COLO829 (cell line): ENCODE measurements around the gene IGSF3.
"Not testable (repeated sequence)": the region's sequence is repeated elsewhere in the genome, so short reads cannot be mapped to it uniquely, and the experiment has no call there.

Source experiments
- DNase-seq: peaks from one replicate; pipeline ENCODE4 v3.0.0; 2012; ENCODE audit warnings: low spot score

Gene IGSF3

DNA sequence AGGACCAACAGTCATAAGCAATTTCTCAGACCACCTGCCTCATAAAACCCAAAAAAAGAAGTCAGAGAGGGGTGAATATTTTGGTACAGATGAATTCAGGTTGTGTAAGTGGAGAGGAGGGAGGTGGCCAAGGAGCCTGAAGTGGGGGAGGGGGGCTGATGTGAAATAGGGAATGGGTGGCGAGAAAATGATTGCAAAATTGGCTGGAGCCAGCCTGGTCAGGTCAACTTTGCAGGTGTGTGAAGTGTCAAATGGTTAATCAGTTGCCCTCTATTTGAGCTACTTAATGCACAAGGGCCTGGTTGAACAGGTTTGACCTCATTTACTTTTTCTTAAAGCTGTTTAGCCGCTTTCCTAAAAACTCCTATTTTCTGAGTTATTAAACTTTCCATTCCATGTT lies 38.1 kb downstream of the IGSF3 start:
- not testable (repeated sequence) for DNase-seq

DNA sequence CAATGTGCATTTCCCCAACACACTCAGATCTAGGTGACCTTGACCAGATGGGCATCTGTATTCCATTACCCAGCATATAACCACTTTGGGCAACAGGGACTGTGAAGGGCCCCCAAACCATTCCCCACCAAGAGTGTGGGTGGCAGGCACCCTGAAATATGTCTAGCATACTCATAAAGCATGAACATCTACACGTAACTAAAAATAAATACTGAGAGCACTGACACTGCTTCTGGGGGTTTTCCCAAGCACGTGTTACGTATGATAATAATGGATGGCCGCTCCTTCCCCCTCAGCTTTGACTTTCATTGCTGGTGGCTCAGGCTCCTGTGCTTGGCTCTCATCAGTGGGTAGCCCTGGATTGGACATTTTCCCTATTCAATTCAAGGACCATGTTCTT lies 39.1 kb downstream of the IGSF3 start:
- DNase-seq = no peak

DNA sequence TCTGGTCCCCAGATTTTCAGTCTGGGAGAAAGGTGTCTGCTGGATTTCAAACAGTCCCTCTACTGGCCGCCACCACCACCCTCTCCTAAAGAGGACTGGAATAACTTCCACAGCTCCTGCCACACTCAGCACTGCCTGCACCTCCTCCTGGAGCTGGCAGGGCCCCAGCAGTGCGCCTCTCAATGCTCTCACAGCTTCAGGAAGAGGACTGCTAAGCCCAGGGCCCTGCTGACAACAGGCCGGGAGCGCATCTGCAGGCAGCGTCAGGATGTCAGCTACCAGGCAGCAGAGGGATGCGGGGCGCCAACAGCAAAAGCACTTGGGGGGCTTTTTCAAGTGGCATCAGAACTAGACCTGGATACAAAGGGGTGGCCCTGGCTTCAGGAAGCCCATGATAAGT lies 40.2 kb downstream of the IGSF3 start:
- DNase-seq = not testable (repeated sequence)

DNA sequence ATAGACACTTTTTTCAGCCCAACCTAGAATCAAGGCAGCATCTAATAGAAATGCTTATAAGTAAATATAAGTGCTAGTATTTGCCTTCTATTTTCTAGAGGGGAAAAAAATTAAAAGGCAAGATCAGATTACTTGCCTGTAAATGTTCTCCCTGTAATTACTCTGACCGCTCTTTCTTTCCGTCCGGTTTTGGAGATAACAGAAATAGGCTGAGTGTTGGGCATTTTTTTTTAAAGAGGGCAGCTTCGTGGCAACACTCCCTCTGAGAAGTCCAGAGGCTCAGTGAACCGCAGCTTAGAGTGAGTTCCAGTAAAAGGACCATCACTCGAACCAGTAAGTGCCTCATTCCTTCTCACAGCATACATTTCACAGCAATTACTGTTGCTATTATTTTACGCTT lies 40.6 kb downstream of the IGSF3 start:
- not testable (repeated sequence) for DNase-seq

DNA sequence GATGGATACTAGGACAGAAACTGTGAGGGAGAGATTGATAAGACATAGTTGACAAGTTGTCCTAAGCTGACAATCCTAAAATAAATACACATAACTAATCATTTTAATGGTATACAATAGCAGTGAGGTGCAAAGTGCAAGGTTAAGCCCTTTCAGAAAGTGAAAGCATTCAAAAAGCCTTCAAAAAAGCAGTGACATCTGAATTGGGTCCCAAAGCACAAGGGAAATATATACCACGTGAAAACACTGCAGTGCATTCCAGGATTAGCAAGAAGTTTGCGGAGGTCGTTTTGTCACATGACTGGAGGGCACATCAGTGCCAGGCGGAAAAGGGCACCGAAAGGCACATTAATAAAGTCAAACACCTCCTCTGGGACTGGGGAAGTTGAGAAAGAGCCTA lies 42.4 kb downstream of the IGSF3 start:
- DNase-seq = not testable (repeated sequence)

DNA sequence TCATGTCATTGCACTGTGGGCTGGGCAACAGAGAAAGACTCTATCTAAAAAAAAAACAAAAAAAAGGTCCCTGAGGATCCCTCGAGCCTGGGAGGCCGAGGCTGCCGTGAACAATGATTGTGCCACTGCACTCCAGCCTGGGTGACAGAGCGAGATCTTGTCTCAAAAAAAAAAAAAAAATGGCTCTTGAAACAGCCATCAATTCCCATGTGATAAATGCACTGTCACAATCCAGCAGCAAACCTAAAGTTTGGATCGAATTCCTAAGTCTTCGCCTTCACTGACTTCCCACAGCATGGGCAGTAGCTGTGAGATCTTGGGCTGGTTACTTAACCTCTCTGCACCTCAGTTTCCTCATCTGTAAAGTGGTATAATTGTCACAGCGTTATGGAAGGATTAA lies 43.5 kb downstream of the IGSF3 start:
- DNase-seq = no peak

DNA sequence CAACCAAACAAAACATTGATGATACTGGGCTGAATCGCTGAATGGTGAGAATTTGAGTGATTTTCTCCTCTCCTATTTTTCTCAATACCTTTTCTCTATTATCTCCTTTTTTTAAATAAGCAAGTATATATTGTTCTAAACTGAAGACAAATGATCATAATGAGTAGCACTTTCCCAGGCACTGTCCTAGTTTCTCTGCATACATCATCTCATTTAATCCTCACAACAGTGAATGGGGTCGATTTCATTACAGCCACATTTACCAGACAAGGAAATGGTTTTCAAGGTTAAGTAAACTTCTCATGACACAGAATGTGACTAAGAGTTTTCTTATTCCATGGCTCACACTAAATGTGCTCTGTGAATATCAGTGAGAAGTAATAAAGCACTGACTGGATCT lies 45.0 kb downstream of the IGSF3 start:
- not testable (repeated sequence) for DNase-seq

DNA sequence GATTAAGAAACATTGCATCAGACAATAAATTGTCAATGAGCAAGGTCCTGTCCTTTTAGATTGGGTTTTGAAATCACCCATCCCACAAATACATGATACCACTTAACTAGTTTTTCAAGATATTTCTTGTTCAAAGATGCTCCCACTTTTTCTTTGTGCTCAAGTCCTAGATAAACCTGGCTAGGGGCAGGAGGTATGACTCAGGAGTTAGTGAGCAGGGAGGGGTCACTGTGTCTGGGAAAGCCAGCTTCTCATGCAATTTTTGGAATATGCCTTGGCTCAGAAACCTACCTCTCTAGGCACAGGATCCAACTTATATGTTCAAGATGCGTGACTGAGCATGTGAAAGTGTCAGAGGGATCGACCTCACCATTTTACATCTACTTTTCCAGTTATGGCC lies 45.8 kb downstream of the IGSF3 start:
- not testable (repeated sequence) for DNase-seq

DNA sequence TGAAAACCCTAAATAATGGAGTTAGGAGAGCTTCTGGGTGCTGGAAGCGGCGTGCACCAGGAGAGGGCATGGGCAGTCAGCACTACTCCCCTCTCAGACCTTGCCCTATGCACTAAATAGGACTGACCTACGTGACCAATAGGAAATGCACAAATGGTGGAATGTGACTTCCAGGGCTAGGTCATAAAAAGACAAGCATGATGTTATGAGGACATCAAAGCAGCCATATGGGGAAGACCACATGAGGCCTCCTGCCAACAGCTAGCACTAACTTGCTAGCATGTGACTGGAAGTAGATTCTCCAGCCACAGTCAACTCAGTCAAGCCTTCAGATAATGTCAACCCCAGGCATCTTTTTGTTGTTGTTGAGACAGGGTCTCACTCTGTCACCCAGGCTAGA lies 47.1 kb downstream of the IGSF3 start:
- not testable (repeated sequence) for DNase-seq

DNA sequence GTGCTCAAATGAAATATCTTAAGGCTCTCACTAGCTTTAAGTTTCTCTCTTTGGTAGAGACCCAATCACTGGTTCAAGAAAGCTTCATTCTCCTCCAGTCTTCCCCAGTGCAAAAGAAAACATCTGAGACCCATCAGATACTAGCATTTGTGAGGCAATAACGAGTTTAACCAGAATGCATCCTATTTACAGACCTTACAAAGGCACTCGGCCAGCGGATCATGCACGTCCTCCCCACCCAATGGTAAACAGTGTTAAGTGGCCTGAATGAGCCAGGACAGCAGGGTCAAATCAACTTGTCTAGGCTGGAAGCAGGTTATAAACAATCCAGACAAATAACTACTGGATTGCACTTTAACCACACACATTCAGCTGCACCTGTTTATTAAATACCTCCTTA lies 48.4 kb downstream of the IGSF3 start:
- DNase-seq = not testable (repeated sequence)

DNA sequence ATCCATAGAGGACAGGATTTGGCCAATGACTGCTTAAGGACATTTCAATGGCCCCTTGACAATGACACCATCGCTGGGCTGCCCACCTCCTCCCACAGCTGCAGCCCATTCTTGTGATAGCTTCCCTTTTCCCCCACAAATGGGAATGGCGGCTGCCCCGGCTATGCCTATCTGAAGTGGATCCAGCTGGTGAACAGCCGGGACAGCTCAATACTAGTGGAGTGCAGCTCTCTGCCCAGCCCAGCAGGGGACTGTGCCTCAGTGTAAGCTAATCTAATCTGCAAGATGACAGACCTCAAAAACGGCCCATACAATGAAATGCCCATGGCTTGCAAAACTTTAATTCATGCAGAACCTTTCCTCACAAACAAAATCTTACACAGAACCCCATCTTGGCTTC lies 49.7 kb downstream of the IGSF3 start:
- DNase-seq = not testable (repeated sequence)

DNA sequence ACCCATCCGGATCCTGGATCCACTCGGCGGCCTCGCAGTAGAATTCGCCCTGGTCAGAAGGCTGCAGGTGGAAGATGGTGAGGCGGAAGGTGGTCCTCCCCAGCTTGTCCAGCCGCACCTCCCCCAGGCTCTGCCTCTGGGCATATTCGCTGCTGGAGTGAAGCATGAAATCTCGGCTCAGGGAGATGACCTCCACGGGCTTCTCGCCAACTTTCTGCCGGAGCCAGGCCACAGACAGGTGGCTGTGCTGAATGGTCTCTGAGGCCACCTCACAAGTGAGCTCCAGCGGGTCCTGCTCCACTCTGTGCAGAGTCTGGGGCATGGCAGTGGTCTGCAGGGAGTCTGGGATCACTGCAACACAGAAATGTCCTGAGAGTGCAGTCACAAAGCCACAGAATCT lies 53.7 kb downstream of the IGSF3 start:
- DNase-seq = not testable (repeated sequence)

DNA sequence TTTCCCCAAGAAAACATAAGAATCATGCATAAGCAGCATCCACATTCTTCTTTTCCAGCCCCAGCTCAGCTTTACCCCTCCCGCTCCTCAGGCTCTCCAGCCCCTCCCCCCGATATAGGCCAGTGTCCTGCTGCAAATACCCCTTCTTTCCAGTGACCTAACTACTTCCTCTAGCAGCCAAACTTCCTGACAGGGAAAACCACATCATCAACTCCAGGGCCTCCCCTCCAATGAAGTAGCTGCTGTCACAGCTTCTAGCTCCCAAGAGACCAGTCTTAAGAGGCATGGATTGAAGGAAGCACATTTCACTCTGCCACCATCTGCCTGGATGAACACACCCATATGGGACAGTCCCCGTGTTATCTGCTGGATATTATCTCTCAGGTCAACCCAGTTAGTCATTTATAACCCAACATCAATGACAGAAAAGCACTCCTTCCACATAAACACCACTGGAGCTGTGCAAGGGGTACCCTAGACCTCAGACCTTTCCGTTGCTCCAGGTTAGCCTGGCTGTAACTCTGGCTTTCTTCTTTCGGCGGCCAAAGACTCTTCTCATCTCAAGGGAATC lies 57.6 kb downstream of the IGSF3 start:
- not testable (repeated sequence) for DNase-seq

DNA sequence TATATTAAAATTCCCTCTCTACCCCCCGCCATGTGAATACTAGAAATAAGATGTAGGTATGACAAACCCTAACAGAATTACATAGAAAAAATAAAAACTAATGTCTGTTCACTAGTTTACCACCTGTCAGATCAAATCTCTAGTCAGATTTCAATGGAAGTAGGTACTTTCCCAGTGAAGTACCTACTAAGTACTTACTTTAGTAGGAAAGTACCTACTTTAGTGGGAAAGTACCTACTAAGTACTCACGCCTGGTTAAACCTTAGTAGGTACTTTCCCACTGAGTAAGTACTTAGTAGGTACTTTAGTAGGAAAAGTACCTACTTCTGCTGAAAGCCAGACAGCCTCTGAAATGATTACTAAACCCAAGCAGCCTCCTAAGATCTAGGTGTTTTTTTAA lies 58.7 kb downstream of the IGSF3 start:
- not testable (repeated sequence) for DNase-seq

DNA sequence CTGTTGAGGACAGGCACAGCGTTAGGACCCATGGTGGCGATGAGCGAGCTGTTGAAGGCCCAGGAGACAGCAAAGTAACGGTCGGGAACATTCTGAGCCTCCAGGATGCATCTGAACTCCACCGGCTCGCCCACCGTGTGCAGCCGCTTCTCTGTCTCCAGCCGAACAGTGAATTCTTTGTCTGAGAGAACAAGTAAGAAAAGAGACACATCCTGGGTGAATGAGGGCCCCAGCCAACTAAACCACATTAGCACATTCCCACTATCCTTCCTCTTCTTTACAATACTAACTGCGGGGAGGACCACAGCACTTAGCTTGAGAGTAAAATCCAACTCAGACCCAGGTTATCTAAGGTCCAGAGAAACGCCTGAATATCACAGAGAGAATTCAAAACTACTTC lies 59.4 kb downstream of the IGSF3 start:
- DNase-seq = peak; percentile 11

DNA sequence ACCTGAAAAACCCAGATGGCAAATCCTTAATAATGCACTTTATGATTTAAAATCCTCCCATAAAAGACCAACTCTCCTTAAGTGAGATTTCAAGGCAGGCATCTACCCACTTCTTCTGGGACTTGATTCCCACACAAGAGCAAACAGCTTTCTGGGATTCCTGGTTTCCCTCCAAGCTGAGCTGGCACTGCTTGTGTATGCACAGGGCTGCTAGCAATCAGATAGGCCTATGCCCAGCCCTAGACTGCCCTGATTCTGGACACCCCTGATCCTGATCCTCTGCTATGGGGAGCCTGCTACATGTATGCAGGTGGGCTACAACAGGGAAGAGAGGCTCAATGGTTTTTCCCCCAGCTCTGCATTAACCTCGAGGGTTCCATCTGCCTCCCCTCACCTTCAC lies 60.1 kb downstream of the IGSF3 start:
- DNase-seq = not testable (repeated sequence)

DNA sequence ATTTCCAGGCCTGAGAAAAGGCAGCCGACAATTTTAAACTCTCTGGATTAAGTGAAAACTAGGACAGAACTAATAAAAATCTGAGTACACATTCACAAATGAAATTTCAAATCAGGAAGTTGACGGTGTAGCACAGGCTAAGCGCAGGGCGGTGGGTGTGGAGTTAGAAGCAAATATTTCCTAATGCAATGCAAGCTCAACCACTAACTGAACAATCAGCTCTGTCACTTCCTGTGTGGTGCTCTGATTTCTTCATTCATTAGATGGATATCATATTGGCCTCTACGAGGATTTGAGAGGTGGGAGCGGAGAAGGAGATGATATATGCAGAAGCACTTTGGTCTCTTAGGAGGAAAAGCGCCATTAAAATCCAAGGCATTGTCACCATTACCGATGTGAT lies 61.5 kb downstream of the IGSF3 start:
- not testable (repeated sequence) for DNase-seq

DNA sequence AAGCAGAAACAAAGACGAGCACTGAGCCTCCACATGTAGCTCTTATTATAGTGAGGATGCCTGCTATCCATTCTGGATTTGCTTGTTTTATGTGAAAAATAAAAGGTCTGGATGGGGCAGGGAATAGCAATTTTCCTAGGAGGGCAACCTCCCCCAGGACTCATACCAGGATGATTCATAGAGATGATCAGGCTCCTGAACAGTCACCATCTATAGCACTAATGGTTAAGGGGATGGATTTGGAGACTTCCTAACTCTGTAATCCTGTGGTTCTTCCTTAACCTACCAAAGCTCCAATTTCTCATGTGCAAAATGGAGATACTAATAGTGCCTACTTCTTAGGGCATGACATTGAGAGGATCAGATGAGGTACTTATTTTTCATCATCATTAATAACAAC lies 62.2 kb downstream of the IGSF3 start:
- DNase-seq = no peak

DNA sequence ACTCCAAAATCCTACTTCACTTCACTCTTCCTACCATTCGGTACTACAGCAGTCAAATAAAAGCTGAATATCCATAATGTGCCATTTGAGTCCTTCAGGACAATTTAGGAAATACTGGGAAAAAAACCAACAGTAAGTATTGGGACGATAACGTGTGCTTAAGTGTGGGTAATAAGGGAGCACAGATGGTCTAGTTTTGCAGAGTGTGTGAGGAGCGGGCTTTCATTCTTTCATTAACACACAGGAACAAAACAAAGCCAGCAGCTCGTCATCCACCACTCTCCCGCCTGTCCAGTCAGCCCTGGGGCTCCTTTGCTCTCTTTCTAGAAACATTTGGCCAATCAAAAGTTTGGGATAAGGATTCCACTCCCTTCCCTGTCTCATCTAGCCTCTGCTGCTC lies 63.1 kb downstream of the IGSF3 start:
- not testable (repeated sequence) for DNase-seq

DNA sequence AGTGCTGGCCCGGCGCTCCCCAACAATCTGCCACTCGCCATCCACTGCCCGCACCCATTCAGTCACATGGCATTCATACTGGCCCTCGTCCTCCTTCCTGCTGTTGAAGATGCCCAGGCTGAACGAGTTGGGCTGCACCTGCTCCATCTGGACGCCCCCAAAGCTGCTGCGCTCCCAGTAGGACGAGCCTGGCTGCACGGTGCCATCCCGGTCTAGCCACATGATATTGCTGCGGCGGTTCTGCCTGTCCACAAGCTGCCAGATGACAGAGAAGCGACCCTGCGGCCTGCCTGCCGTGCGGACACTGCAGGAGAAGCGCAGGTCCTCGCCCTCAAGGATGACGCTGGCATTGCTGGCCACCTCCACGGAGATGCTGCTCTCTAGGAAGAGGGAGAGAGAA lies 63.9 kb downstream of the IGSF3 start:
- not testable (repeated sequence) for DNase-seq

DNA sequence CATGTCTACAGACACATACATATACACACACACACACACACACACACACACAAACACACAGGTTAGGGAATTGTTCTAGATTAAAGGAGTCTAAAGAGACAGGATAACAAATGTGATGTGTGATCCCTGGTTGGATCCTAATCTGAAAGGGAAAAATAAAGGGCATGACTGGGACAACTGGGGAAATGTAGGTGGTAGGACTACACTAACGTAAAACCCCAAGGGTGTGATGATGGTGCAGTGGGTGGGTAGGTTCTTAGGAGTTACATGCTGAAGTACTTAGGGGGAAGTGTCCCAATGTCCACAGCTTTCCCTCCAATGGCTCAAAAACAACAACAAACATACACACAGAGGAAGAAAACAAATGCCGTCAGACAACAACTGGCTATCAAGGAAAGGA lies 68.2 kb downstream of the IGSF3 start:
- DNase-seq = not testable (repeated sequence)

DNA sequence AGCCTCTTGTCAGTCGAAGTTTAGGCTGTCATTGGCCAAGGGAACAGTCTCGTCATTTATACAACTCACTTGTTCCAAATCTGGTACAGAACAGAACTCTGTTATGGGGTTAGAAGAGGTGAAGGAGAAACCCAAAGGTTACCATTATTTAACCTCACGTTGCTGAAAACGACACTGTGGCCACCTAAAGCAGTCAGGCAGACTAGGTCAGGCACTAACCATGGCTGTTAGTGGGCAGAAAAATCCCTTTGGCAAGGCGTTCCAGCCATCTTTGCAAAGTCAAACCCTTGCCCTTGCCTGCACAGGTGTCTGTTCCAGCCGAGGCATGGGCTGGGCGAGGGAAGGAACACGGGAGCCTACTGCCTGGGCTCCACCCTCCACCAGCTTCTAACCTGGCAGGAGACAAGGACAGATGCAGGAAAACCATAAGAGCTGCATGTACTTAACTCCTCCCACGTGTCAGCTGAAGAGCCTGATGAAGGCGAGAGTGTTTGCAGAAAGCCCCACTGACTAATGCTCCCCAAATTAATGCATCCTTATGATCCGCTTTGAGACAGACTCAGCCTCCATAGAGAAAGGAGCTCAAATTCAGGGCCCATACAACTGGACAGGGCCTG lies 69.0 kb downstream of the IGSF3 start:
- DNase-seq = not testable (repeated sequence)

DNA sequence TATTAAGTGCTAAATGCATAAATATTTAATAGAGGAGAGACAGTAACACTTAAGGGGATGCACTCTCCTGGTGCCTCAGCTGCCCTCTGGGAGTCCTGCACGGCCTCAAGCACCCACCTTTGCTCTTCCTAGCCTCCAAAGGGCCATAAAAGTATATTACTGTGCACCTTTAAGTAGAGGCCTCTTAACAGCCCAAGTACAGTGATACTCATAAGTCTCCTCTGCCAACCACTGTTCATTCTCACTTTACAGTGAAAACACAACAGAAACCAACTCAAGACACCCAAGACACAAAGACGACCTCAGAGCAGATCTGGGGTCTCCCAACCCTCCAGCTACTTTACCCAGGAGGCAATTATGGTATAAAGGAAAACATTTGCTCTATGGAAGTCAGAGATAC lies 70.1 kb downstream of the IGSF3 start:
- not testable (repeated sequence) for DNase-seq

DNA sequence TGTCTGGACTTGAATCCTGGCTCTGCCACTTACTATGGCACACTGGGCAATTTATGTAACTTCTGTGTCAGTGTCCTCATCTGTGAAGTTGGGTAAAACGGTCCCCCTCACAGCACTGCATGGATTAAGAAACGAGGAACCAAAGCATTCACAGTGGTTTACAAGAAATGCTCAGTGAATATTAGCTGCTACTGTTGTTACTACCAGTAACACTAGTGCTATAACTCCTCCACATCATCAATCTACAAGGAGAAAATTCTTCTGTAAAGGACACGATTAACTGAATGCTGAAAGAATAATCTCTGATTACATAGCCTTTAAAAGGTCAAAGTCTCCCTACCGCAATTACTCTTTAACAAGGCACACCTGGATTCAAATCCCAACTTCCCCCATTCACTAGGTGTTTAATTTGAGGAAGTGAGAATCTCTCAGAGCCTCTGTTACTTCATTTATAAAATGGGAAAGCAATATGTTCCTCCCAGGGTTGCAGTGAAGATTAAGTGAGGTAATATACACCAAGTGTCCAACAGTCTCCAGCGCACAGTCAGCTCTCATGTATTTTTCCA lies 70.7 kb downstream of the IGSF3 start:
- not testable (repeated sequence) for DNase-seq
